Right lung (tissue), 10 donors: ENCODE measurements around the gene TMEM184B. TPM values are rescaled to one million over a fixed set of nuclear protein-coding genes. Genes with fewer than 3 reads are reported as not detected.

Experiments used
- DNase-seq, 2 donors: peaks; one replicate each; pipeline ENCODE4 v3.0.0-alpha.2; 2013
- long read RNA-seq, 8 donors: transcript quantifications; one replicate each; lab custom pipeline, GENCODE V29; 2026
- polyA plus RNA-seq, 5 donors: library from polyadenylated mRNA; unstranded; fragments of 120-200 nt; gene quantifications; one replicate each; pipeline versions ENCODE4 v1.2.1 to v1.2.3, GENCODE V29; 2013; ENCODE audit warnings: inconsistent platforms in 1 of 5, low replicate concordance in 1 of 5; ENCODE audit not compliant: insufficient read length in 5 of 5, insufficient read depth in 1 of 5

Gene TMEM184B
- polyA plus RNA-seq: 10 to 100 TPM; 32.6 to 47.1 (median 38.9) TPM
- long read RNA-seq, donor 1, full-length matches to known transcripts: 60 of 60 reads
- long read RNA-seq, donor 1, partial matches to known transcripts: 0 of 60 reads
- long read RNA-seq, donor 1, other reads (novel, unspliced or antisense): 0 of 60 reads
- long read RNA-seq, donor 2, full-length matches to known transcripts: 21 of 21 reads
- long read RNA-seq, donor 2, partial matches to known transcripts: 0 of 21 reads
- long read RNA-seq, donor 2, other reads (novel, unspliced or antisense): 0 of 21 reads
- long read RNA-seq, donor 3, full-length matches to known transcripts: 54 of 54 reads
- long read RNA-seq, donor 3, partial matches to known transcripts: 0 of 54 reads
- long read RNA-seq, donor 3, other reads (novel, unspliced or antisense): 0 of 54 reads
- long read RNA-seq, donor 4, full-length matches to known transcripts: 42 of 42 reads
- long read RNA-seq, donor 4, partial matches to known transcripts: 0 of 42 reads
- long read RNA-seq, donor 4, other reads (novel, unspliced or antisense): 0 of 42 reads
- long read RNA-seq, donor 5, full-length matches to known transcripts: 47 of 47 reads
- long read RNA-seq, donor 5, partial matches to known transcripts: 0 of 47 reads
- long read RNA-seq, donor 5, other reads (novel, unspliced or antisense): 0 of 47 reads
- long read RNA-seq, donor 6, full-length matches to known transcripts: 48 of 48 reads
- long read RNA-seq, donor 6, partial matches to known transcripts: 0 of 48 reads
- long read RNA-seq, donor 6, other reads (novel, unspliced or antisense): 0 of 48 reads
- long read RNA-seq, donor 7, full-length matches to known transcripts: 21 of 21 reads
- long read RNA-seq, donor 7, partial matches to known transcripts: 0 of 21 reads
- long read RNA-seq, donor 7, other reads (novel, unspliced or antisense): 0 of 21 reads
- long read RNA-seq, donor 8, full-length matches to known transcripts: 22 of 22 reads
- long read RNA-seq, donor 8, partial matches to known transcripts: 0 of 22 reads
- long read RNA-seq, donor 8, other reads (novel, unspliced or antisense): 0 of 22 reads

DNA sequence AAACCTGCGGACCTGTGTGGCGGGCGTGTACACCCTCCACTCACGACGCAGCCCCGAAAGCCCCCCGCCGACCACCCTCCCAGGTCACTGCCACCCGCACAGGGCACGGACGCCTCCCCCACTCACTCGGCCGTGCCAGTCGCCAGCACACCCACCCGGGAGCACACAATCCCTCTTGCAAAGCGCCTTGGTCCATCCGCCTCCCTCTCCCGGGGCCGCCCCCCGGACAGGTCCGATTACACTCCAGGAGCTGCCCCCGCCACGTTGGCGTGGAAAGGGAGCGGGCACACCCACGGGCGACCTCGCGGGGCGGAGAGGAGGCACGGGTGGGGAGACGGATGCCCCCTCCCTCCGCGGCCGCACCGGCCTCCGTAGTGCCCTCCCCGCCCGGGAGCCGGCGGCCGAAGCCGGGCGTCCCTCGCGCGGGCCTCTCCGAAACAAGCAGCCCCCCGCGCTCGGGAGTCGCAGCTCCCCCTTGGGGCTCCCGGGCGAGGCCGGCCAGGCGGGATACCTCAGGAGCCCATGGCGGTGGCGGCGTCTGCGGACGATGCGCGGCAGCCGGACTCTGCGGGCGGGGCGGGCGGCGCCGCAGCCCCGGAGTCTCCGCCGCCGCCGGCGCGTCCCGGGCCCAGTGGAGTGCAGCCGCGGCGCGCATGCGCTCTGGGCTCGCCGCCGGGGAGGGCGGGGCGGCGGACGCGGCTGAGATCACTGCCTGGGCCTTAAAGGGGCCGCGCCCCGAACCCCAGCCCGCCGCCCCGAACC, at the start of gene TMEM184B:
TMEM184B (minus strand) TSS at position 638 of the 762 bp plus-strand sequence. CDS start 25,049 bp downstream, outside the sequence.
- peak; percentile 81 for DNase-seq

DNA sequence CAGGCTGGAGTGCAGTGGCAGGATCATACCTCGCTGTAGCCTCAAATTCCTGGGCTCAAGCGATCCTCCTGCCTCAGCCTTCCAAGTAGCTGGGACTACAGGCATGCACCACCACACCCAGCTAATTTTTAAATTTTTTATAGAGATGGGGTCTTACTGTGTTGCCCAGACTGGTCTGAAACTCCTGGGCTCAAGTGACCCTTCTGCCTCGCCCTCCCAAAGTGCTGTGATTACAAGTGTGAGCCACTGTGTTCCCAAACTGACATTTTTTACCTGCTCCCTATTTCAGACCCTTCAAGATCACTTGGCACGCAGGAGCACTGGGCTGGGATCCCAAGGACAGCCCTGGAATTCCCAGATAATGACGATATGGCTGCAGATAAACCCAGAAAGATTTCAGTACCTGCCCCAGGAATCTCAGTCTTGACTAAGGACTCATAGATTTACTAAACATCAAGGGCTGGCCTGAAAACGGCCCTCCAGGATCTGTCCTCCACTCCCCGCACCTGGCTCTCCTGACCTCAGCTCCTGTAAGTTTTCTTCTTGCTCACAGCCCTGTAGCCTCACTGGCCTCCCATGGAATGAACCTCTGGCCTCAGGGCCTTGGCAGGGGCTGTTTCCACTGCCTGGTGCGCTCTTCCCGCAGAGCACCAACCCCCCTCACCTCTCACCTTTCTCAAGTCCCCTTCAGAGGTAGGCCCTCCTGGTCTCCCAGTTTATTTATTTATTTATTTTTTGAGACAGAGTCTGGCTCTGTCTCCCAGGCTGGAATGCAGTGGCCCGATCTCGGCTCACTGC, 48.0 kb upstream of the TMEM184B start:
- DNase-seq: no peak

GRCh38 chr22:38318792-38319773, 46.3 kb upstream of the TMEM184B start:
- no peak for DNase-seq

GRCh38 chr22:38317995-38318715, 45.3 kb upstream of the TMEM184B start:
- DNase-seq: peak; percentile 20 to 23

GRCh38 chr22:38317122-38317994, 44.5 kb upstream of the TMEM184B start, which contains the start of gene CSNK1E:
Gene CSNK1E (minus strand): TSS chr22:38317433. CDS start chr22:38314157, 3,276 bp downstream.
- peak; percentile 65 to 70 for DNase-seq

DNA sequence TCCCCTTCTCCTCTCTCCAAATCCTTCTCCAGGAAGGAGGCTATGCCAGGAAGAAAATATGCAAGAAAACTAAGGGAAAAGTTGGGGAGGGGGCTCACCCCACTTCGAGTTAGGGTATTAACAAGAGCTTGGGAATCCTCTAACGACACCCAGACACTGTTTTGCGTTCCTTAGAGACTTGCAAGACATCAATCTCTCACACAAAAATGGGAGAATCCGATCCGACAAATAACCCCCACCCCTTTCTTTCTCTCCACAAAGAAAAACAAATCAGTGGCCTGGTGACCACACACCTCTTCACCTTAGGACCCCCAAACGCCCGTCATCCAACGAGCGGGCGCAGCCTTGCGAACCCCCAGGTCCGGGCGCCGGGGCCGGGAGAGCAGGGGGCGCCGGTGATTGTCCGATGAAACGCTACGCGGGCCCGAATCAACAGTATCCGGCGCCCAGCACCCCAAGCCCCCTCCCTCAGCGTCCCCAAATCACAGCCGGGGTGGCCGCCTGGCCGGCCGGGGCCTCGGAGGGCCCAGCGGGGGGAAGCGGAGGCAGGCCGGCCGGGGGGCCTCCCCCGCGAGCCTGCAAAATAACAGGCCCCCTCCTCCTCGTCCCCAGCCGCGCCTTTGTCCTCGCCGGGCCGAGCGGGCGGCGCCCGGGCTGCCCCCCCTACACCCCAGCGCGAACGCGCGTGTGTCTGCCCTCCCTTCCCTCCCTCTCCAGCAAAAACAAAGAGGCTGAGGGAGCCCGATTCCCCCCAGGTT, 43.7 kb upstream of the TMEM184B start:
- DNase-seq: peak; percentile 77 to 84

DNA sequence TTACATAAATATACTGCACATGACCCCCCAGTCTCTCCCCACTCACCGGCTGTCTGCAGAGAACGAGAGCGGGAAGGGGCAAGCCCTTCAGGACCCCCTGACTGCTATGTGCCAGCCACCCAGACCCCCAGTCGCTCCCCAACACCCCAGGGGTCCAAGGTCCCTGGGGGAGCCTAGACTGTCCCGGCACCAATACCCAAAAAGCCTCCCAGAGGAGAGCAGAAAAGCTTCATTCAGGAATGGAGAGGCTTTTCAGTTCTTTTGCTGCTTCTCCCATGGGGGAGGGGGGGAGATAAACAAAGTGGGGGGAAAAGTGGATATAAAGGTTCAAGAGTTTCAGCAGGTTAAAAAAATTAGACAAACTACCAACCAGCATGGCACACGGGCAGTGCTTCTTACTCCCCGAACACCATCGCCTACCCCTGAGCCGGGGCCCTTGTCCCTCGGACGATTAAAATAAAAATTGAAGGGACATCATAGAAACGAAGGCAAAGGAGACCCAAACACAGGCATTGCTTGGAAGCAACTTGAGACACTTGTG, 43.1 kb upstream of the TMEM184B start:
- DNase-seq: no peak

DNA sequence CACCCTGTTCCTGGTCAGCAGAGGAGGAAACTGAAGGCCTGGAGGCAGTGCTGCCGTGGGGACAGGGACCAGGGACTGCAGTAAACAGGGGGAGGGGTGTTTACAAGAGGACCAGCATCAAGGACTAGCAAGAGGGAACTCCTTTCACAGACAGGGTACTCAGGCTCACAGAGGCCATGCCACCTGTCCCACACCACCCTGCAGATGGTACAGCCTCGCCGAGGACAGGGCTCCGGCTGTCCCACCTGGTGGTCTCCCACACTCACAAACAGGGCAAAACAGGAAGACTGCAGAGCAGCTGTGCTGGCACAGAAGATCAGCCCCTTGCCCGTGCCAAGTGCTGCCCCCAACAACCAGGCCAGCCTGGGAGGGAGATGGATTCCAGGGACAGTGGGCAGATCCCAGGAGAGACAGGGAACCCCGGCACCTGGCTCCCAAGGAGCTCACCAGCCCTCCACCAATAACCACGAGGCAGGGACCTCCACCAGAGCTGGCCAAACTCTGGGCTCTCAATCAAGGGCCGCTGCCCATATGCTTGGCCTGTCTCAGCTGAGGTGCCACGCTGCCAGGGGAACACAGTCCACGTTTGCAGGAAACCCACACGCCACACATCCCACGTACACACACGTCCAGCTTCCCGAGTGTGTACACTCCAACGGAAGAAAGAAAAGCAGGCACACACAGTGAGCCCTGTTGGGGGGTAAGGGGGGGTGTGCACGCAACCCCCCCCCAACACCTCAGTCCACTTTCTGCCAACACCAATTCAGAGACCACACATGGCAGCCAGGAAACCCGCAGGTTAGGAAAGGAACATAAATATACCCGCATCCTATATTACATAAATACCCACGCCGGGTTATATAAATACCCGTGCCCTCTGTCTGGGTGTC, 42.4 kb upstream of the TMEM184B start:
- peak in 1 of 2 donors; percentile 23 for DNase-seq

GRCh38 chr22:38314051-38314932, 41.5 kb upstream of the TMEM184B start:
- peak in 1 of 2 donors; percentile 23 for DNase-seq

DNA sequence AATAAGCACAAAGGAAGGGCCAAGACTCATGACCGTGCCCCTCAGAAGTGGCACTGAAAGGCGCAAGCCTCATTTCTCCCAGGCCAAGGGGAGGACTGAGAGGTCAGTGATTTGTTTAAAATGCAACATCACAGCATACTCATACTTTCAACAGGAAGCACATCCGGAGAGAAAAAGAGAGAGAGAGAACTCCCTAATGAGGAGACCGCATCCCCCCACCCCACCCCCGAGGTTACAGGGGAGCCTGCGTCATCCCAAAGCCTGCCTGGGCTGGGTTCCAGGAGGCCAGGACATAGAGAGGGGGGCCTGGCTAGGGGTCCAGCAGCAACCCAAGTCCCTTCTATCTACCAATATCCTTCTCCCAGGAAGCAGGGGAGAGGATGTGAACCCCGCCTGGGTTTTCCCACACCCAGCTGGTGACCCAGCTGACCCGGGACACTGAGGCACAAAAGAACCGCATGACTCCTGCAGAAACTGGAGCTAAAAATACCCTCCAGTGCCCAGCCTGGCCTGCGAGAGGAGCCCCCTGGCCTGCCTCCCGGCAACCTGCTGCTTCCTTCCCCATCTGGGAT, 40.7 kb upstream of the TMEM184B start:
- peak; percentile 80 to 82 for DNase-seq

GRCh38 chr22:38312261-38312800, 39.5 kb upstream of the TMEM184B start:
- no peak for DNase-seq

- no peak for DNase-seq
These were observed 38.5 kb upstream of the TMEM184B start for GRCh38 chr22:38311323-38311620.

DNA sequence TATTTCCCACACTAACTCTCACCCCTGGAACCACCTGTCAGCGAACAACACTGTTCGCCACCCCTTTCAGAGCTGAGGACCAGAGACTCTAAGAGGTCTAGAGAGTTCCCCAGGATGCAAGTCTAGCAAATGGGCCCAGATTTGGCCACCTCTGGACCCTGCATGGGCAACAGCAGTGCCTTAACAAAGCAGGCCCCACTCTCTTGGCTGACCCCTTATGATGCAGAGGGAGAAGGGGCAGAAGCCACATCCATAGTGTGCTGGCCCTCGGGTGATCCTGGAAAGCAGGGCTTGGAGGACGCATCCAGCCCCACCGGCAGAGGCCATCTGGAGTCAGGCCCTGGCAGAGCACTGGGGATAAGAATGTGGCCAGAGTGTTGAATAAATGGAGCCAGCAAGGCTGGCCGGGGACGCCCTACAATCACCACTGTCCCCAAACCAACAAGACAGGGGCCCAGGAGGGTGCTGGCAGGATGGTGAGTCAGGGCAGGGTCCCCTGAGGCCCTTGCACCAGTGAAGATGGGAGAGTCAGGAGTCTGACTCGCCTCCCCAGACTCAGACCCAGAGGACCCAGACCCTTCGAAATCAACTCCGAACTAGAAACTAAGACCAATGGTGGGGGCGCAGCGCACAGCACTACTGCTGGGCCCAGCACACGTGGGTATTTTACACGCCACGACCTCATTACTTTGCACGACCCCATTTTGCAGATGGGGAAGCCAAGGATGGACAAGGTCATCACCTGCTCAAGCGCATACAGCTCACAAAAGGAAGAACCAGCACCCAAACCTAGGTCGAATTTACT, 37.9 kb upstream of the TMEM184B start:
- DNase-seq: no peak
